Caco-2 (cell line): Measurements from ENCODE around the gene LCMT1. TPM values are rescaled to one million over a fixed set of nuclear protein-coding genes. Genes with fewer than 3 reads are reported as not detected.

ENCODE experiments used
- BruUV-seq: library from RNA; stranded (reverse); fragments of 400-500 nt; replicated peaks from 2 replicates; lab custom pipeline; 2021; lab: Mats Ljungman, UMichigan
- CTCF ChIA-PET: fragments of 300-600 bp; sonication (Branson Sonifier 250); formaldehyde crosslinking; loops from one replicate; lab custom pipeline; 2022; ENCODE audit warnings: antibody characterized with exemption; lab: Charles Lee
- POLR2A ChIA-PET: fragments of 300-600 bp; sonication (Branson Sonifier 250); formaldehyde crosslinking; loops from one replicate; lab custom pipeline; 2022; ENCODE audit warnings: antibody characterized with exemption; lab: Charles Lee
- DNase-seq, 2 experiments: peaks; one replicate each; pipeline versions ENCODE4 v3.0.0 to v3.0.0-alpha.2; 2020 to 2022
- H3K27me3 ChIP-seq: replicated peaks from 2 replicates; pipeline ENCODE4 v1.6.0; 2011; ENCODE audit warnings: low read length; ENCODE audit not compliant: control insufficient read depth, insufficient read depth
- H3K36me3 ChIP-seq: 2 replicates; pipeline ENCODE4 v1.5.1; 2011; ENCODE audit warnings: low read length; ENCODE audit not compliant: control insufficient read depth, insufficient read depth
- H3K4me1 ChIP-seq: fragments of 250-450 bp; sonication (Bioruptor Pico); 2 replicates; pipeline ENCODE4 v1.5.1; 2020; ENCODE audit warnings: mild to moderate bottlenecking
- H3K4me3 ChIP-seq: 2 replicates; pipeline ENCODE4 v1.5.1; 2011; ENCODE audit warnings: low read depth, mild to moderate bottlenecking, control low read depth, low read length
- H3K9me3 ChIP-seq: fragments of 250-450 bp; sonication (Bioruptor Pico); 2 replicates; pipeline ENCODE4 v1.5.1; 2020; ENCODE audit warnings: mild to moderate bottlenecking, moderate library complexity
- H3K27ac Mint-ChIP-seq: one replicate; pipeline ENCODE4 v1.8.0; 2022; ENCODE audit warnings: mixed read lengths; ENCODE audit not compliant: unreplicated experiment
- H3K27me3 Mint-ChIP-seq: one replicate; pipeline ENCODE4 v1.8.0; 2022; ENCODE audit warnings: mixed read lengths; ENCODE audit not compliant: insufficient read depth, unreplicated experiment
- H3K36me3 Mint-ChIP-seq: one replicate; pipeline ENCODE4 v1.8.0; 2022; ENCODE audit warnings: mild to moderate bottlenecking, mixed read lengths; ENCODE audit not compliant: insufficient read depth, unreplicated experiment
- H3K4me1 Mint-ChIP-seq: one replicate; pipeline ENCODE4 v1.8.0; 2022; ENCODE audit warnings: low read depth, mixed read lengths; ENCODE audit not compliant: unreplicated experiment
- H3K4me3 Mint-ChIP-seq: one replicate; pipeline ENCODE4 v1.8.0; 2022; ENCODE audit warnings: mild to moderate bottlenecking, moderate library complexity, mixed read lengths; ENCODE audit not compliant: unreplicated experiment
- H3K9me3 Mint-ChIP-seq: one replicate; pipeline ENCODE4 v1.8.0; 2022; ENCODE audit warnings: mixed read lengths; ENCODE audit not compliant: unreplicated experiment
- intact Hi-C: fragments of 100-400 bp; cut with micrococcal nuclease; formaldehyde crosslinking; loops from one replicate; pipeline ENCODE4 v1.10.0; 2022; ENCODE audit not compliant: unreplicated experiment
- total RNA-seq: library from RNA; stranded (reverse); gene quantifications from 2 replicates; pipeline ENCODE4 v1.2.3, GENCODE V29; 2022
- TF ChIP-seq, protein P1 (sequence below), 2 experiments: fragments of 200-600 bp in 1 of 2; IDR thresholded peaks; 1 replicate in 1 of 2; 2 replicates in 1 of 2; pipeline versions ENCODE4 v1.5.1 to v1.8.0; 2011 to 2022; ENCODE audit warnings: antibody characterized with exemption in 1 of 2, control low read depth in 1 of 2, inconsistent platforms in 1 of 2, low read depth in 1 of 2, low read length in 1 of 2, mild to moderate bottlenecking in 1 of 2, moderate library complexity in 1 of 2; ENCODE audit not compliant: insufficient read depth in 1 of 2, severe bottlenecking in 1 of 2, unreplicated experiment in 1 of 2

LCMT1 gene
- total RNA-seq, 1 experiment from 2014 or later = 53.9 TPM

GRCh38 chr16:25064937-25065336 is 46.6 kb upstream of the LCMT1 start:
- H3K9me3 Mint-ChIP-seq = no peaks in the 10 kb centered on the region
- POLR2A ChIA-PET = no interaction called here

GRCh38 chr16:25065899-25066298 is 45.6 kb upstream of the LCMT1 start:
- H3K4me3 ChIP-seq = no peak overlapping the region
- H3K27me3 ChIP-seq = no peaks in the 10 kb centered on the region
- Mint-ChIP-seq H3K9me3 (no peaks in the 10 kb centered on the region), H3K4me3 (peak overlapping the region; percentile 96), H3K27me3 (no peaks in the 10 kb centered on the region), H3K4me1 (peaks cover 27% of the 10 kb centered on the region), H3K36me3 (no peaks in the 10 kb centered on the region), H3K27ac (no peak overlapping the region)
- DNase-seq = peak; percentile 38 to 43
- no peaks in the 10 kb centered on the region for H3K9me3 ChIP-seq
- BruUV-seq = no TSS peak
- no peaks in the 10 kb centered on the region for H3K36me3 ChIP-seq
- intact Hi-C loops = loop anchor here (1.0 kb wide), 1 partner anchor 41 kb away; no protein-coding TSS in a partner anchor
- ChIA-PET POLR2A (interaction anchor here (0.6 to 1.8 kb wide), 4 partner anchors 17 to 102 kb away, joined by 3 to 5 read pairs (median 3); no protein-coding TSS in a partner anchor), CTCF (interaction anchor here (2.0 kb wide), 1 partner anchor 41 kb away, joined by 12 read pairs; no protein-coding TSS in a partner anchor)
- H3K4me1 ChIP-seq = peaks cover 24% of the 10 kb centered on the region
- TF ChIP-seq, protein P1, sequence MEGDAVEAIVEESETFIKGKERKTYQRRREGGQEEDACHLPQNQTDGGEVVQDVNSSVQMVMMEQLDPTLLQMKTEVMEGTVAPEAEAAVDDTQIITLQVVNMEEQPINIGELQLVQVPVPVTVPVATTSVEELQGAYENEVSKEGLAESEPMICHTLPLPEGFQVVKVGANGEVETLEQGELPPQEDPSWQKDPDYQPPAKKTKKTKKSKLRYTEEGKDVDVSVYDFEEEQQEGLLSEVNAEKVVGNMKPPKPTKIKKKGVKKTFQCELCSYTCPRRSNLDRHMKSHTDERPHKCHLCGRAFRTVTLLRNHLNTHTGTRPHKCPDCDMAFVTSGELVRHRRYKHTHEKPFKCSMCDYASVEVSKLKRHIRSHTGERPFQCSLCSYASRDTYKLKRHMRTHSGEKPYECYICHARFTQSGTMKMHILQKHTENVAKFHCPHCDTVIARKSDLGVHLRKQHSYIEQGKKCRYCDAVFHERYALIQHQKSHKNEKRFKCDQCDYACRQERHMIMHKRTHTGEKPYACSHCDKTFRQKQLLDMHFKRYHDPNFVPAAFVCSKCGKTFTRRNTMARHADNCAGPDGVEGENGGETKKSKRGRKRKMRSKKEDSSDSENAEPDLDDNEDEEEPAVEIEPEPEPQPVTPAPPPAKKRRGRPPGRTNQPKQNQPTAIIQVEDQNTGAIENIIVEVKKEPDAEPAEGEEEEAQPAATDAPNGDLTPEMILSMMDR (IDR thresholded peaks at IDR 0.05; ENCODE audit: insufficient read depth in 1 of 2, low read depth in 1 of 2, low read length in 1 of 2, severe bottlenecking in 1 of 2, unreplicated experiment in 1 of 2) = peak in 1 of 2 experiments; percentile 29

More at GRCh38 chr16:25064937-25065336, 46.6 kb upstream of the LCMT1 start:
- Histone ChIP-seq H3K27me3 (no peaks in the 10 kb centered on the region), H3K4me1 (peaks cover 24% of the 10 kb centered on the region), H3K36me3 (no peaks in the 10 kb centered on the region), H3K9me3 (no peaks in the 10 kb centered on the region), H3K4me3 (no peak overlapping the region)
- no TSS peak for BruUV-seq
- H3K27me3 Mint-ChIP-seq = no peaks in the 10 kb centered on the region
- H3K4me1 Mint-ChIP-seq = peaks cover 31% of the 10 kb centered on the region
- no peak overlapping the region for H3K27ac Mint-ChIP-seq
- H3K4me3 Mint-ChIP-seq = no peak overlapping the region
- TF ChIP-seq, protein P1 (IDR thresholded peaks at IDR 0.05; ENCODE audit: insufficient read depth in 1 of 2, low read depth in 1 of 2, low read length in 1 of 2, severe bottlenecking in 1 of 2, unreplicated experiment in 1 of 2) = no peak
- CTCF ChIA-PET = interaction anchor here (0.8 kb wide), 1 partner anchor 681 kb away, joined by 5 read pairs; no protein-coding TSS in a partner anchor
- intact Hi-C loops = no loop called here
- no peaks in the 10 kb centered on the region for H3K36me3 Mint-ChIP-seq
- DNase-seq = no peak

DNA sequence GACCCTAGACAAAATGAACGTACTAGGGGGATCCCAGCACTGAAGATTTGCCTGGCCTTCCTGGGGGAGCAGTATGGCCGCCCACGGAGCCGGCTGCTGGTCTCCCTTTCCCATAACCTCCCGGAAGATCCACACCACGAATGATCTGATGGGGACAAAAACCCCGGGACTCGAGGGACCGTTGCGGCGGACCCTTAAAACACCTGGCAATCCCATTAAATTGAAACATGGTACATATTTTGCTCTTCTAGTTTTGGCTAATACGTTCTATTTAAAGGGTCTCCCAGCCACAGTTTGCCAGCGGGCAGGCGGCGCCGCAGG is 45.2 kb upstream of the LCMT1 start:
- no peak overlapping the region for H3K27ac Mint-ChIP-seq
- TF ChIP-seq, protein P1 (IDR thresholded peaks at IDR 0.05; ENCODE audit: insufficient read depth in 1 of 2, low read depth in 1 of 2, low read length in 1 of 2, severe bottlenecking in 1 of 2, unreplicated experiment in 1 of 2) = no peak
- no peaks in the 10 kb centered on the region for H3K27me3 ChIP-seq
- BruUV-seq = no TSS peak
- H3K36me3 Mint-ChIP-seq = no peaks in the 10 kb centered on the region
- CTCF ChIA-PET = interaction anchor here (0.7 to 2.0 kb wide), 4 partner anchors 23 to 701 kb away, joined by 3 to 12 read pairs (median 5); partner anchors contain the start of gene LCMT1
- POLR2A ChIA-PET = interaction anchor here (0.6 to 1.8 kb wide), 8 partner anchors 13 to 102 kb away, joined by 3 to 20 read pairs (median 6); partner anchors contain the start of gene LCMT1
- no peak for DNase-seq
- H3K36me3 ChIP-seq = no peaks in the 10 kb centered on the region
- H3K9me3 ChIP-seq = no peaks in the 10 kb centered on the region
- H3K9me3 Mint-ChIP-seq = no peaks in the 10 kb centered on the region
- H3K4me3 Mint-ChIP-seq = peak overlapping the region; percentile 96
- H3K4me3 ChIP-seq = peak overlapping the region; percentile 54
- peaks cover 23% of the 10 kb centered on the region for H3K4me1 Mint-ChIP-seq
- intact Hi-C loops = loop anchor here (1.0 kb wide), 1 partner anchor 41 kb away; no protein-coding TSS in a partner anchor
- peaks cover 24% of the 10 kb centered on the region for H3K4me1 ChIP-seq
- H3K27me3 Mint-ChIP-seq = no peaks in the 10 kb centered on the region
